Tibial artery (tissue), 4 donors: Measurements from ENCODE around the gene CHAC1.

Source experiments
- DNase-seq, 2 donors: peaks; one replicate each; pipeline ENCODE4 v3.0.0-alpha.2; 2019
- H3K27ac ChIP-seq, 2 donors: fragments of 200-600 bp; sonication (generic) in 1 of 2; 1 replicate in 1 of 2; 2 replicates in 1 of 2; pipeline ENCODE4 v1.5.1; 2018 to 2019; ENCODE audit warnings: mild to moderate bottlenecking in 1 of 2
- H3K27me3 ChIP-seq, 2 donors: fragments of 200-600 bp; sonication (generic) in 1 of 2; one replicate each; pipeline versions ENCODE4 v1.5.1 to v1.6.0; 2016 to 2019
- H3K36me3 ChIP-seq, 3 donors: fragments of 200-600 bp; sonication (generic) in 2 of 3; one replicate each; pipeline ENCODE4 v1.5.1; 2016 to 2019; ENCODE audit warnings: mild to moderate bottlenecking in 2 of 3
- H3K4me1 ChIP-seq, 4 donors: fragments of 200-600 bp; sonication (generic) in 2 of 4; 1 replicate in 3 of 4; 2 replicates in 1 of 4; pipeline ENCODE4 v1.5.1; 2016 to 2019
- H3K4me3 ChIP-seq, 2 donors: fragments of 200-600 bp; sonication (generic) in 1 of 2; 1 replicate in 1 of 2; 2 replicates in 1 of 2; pipeline ENCODE4 v1.5.1; 2018 to 2019; ENCODE audit warnings: mild to moderate bottlenecking in 2 of 2
- H3K9me3 ChIP-seq, 3 donors: fragments of 200-600 bp; sonication (generic) in 1 of 3; one replicate each; pipeline ENCODE4 v1.5.1; 2016 to 2019
- intact Hi-C: fragments of 100-400 bp; cut with DNase I; formaldehyde crosslinking; loops from one replicate; pipeline ENCODE4 v1.15.0; 2023; ENCODE audit warnings: low total_unique reads
- TF ChIP-seq, protein P1 (sequence below), 2 experiments: fragments of 200-600 bp in 1 of 2; fragments of 450-650 bp in 1 of 2; IDR thresholded peaks; one replicate each; pipeline ENCODE4 v1.5.1; 2017 to 2019; ENCODE audit warnings: antibody characterized with exemption in 2 of 2, mild to moderate bottlenecking in 1 of 2, moderate library complexity in 1 of 2

Gene CHAC1

DNA sequence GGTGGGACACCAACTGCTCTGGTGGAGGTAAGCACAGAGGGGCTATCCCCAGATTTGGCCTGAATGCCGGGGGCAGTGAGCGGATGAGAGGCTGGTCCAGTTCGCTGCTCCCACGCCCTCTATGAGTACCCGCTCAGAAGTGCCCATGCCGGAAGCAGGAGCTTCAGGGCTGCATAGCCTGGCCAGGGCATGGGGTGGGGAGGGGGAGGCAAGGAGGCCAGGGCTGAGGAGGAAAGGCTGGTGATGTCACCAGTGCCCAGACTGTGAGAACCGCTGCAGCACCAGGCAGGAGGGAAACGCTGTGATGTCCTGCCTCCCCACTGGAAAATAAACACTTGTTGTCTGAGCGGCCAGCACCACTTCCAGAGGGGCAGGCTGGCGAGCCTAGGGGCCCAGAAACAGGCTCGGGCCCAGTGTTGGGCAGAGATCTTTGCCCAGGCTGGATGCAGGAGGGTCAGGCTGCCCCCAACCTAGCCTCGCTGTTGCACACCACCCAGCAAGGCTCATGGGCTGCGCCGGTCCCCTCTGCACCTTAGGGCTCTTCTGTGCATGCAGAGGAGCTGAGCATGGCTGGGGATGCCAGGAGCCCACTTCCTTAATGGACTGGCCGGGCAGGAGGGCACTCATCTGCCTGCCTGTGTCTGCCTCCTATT lies 35.0 kb upstream of the CHAC1 start:
- no peak overlapping the region for H3K27ac ChIP-seq
- H3K27me3 ChIP-seq, result no peaks in the 10 kb centered on the region
- no peak for DNase-seq
- no peaks in the 10 kb centered on the region for H3K36me3 ChIP-seq
- H3K4me3 ChIP-seq, result no peak overlapping the region
- H3K9me3 ChIP-seq, result no peaks in the 10 kb centered on the region
- no peaks in the 10 kb centered on the region for H3K4me1 ChIP-seq
- TF ChIP-seq, protein P1, sequence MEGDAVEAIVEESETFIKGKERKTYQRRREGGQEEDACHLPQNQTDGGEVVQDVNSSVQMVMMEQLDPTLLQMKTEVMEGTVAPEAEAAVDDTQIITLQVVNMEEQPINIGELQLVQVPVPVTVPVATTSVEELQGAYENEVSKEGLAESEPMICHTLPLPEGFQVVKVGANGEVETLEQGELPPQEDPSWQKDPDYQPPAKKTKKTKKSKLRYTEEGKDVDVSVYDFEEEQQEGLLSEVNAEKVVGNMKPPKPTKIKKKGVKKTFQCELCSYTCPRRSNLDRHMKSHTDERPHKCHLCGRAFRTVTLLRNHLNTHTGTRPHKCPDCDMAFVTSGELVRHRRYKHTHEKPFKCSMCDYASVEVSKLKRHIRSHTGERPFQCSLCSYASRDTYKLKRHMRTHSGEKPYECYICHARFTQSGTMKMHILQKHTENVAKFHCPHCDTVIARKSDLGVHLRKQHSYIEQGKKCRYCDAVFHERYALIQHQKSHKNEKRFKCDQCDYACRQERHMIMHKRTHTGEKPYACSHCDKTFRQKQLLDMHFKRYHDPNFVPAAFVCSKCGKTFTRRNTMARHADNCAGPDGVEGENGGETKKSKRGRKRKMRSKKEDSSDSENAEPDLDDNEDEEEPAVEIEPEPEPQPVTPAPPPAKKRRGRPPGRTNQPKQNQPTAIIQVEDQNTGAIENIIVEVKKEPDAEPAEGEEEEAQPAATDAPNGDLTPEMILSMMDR (IDR thresholded peaks at IDR 0.05), result no peak
- intact Hi-C loops, result no loop called here

DNA sequence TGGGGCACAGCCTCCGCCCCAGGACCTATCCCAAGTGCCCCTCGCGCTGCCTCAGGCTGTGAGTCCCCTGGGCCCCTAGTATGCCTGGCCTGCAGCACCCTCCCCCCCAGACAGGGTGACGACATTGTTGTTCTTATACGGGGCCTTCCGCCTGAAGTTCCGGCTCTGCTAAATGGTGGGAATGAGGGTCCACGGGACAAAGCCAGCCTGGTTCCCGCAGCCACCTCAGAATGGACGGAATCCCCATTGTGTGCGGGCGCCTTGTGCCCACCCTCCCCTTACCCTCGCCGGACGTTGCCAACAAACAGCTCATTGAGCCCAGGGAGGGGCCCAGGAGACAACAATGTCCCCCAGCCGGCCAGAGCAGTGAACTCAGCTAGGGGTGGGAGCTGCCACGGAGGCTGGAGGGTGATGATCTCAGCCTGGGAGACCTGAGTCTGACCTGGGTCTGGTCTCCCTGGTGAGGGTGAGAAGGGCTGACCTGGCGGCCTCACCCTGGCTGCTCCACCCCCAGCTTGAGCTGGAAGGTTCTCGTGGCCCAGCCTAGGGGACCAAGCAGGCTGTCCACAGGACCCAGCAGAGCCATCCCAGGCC lies 34.4 kb upstream of the CHAC1 start:
- Histone ChIP-seq H3K4me1 (no peaks in the 10 kb centered on the region), H3K36me3 (no peaks in the 10 kb centered on the region), H3K9me3 (no peaks in the 10 kb centered on the region), H3K4me3 (no peak overlapping the region), H3K27me3 (no peaks in the 10 kb centered on the region), H3K27ac (no peak overlapping the region)
- intact Hi-C loops, result no loop called here
- TF ChIP-seq, protein P1 (IDR thresholded peaks at IDR 0.05), result no peak
- no peak for DNase-seq

DNA sequence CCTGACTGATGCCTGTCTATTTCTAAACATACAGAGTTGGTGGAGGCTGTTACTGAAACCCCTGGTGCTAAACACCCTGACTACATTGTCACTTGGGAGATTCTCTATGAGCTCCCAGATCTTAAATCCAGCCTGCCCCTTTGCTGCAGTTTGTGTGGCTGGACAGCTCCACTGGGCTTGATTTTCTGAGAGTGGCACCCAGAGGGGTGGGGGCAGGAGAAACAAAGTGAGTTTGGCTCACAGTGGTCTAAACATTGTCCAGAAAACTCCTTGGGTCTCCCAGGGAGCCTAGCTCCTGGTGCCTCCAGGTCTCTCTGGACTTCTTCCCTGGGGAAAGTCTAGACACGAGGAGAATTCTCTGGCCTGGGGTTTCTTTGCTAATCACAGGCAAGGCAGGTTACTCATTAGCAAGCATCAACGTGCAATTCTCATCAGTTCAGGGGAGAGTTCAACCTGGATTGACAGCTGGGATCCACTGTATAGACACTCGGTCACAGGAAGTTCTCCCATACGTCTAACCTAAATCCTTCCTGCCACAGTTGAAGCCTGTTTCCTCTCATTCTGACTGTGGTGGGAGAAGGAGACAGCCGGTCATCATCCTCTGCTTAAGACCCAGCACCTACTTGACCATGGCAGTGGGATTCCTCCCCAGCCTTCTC lies 31.2 kb upstream of the CHAC1 start:
- peaks cover 0 to 13% (median 12%) of the 10 kb centered on the region in 4 donors for H3K4me1 ChIP-seq
- DNase-seq, result no peak
- H3K27ac ChIP-seq, result no peak overlapping the region

DNA sequence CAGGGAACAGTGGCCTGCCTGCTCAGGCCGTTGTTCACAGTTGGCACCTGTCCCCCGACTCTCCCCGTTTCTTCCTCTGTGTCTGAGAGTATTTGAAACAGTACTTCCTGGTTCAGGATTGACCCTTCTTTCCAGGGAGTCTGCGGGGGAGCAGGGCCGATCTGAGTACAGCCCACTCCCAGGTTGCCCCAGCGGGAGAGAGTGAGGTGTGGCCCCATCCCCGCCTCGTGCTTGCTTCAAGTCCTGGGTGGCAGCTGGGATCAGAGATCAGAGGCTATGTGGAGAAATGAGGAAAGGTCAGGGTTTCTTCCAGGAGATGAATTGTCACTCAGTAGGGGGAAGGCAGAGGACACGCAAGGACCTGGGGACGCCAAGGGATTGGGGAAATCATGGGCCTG lies 30.7 kb upstream of the CHAC1 start:
- Histone ChIP-seq H3K4me1 (peaks cover 0 to 19% (median 17%) of the 10 kb centered on the region in 4 donors), H3K27ac (no peak overlapping the region), H3K4me3 (no peak overlapping the region), H3K36me3 (no peaks in the 10 kb centered on the region), H3K9me3 (no peaks in the 10 kb centered on the region), H3K27me3 (peaks cover 0 to 20% of the 10 kb centered on the region in 2 donors)
- intact Hi-C loops, result no loop called here
- TF ChIP-seq, protein P1 (IDR thresholded peaks at IDR 0.05), result no peak
- no peak for DNase-seq

More for the DNA sequence above, 31.2 kb upstream of the CHAC1 start:
- Histone ChIP-seq H3K9me3 (no peaks in the 10 kb centered on the region), H3K36me3 (no peaks in the 10 kb centered on the region), H3K27me3 (peaks cover 0 to 15% of the 10 kb centered on the region in 2 donors), H3K4me3 (no peak overlapping the region)
- intact Hi-C loops, result no loop called here
- TF ChIP-seq, protein P1 (IDR thresholded peaks at IDR 0.05), result no peak

DNA sequence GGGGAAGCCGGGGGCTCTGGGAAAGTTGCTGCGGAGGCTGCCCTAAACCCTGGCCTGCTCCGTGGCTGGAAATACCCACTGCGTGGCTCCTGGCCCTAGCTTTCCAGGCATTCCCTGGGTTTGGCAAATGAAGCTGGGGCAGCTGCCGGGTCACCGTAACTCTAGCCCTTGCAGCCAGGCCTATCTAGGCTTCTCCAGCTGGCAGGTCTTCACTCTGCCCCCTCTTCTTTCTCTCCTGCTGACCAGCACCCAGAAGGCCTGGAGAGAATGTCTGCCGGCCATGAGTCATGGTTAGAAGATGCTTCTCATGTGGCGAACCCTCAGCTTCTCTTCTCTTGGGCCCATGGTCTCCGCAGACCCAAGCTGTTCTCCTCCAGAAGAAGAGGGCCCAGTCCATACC lies 29.7 kb upstream of the CHAC1 start:
- Histone ChIP-seq H3K9me3 (no peaks in the 10 kb centered on the region), H3K4me1 (peaks cover 0 to 28% (median 26%) of the 10 kb centered on the region in 4 donors), H3K27me3 (peaks cover 0 to 30% of the 10 kb centered on the region in 2 donors), H3K27ac (no peak overlapping the region), H3K4me3 (no peak overlapping the region), H3K36me3 (no peaks in the 10 kb centered on the region)
- TF ChIP-seq, protein P1 (IDR thresholded peaks at IDR 0.05), result no peak
- intact Hi-C loops, result no loop called here
- DNase-seq, result no peak
